HepG2 (cell line): ENCODE results near the gene GMEB2.
"Not testable (repeated sequence)": the region's sequence is repeated elsewhere in the genome, so short reads cannot be mapped to it uniquely, and the experiment has no call there.

Source experiments
- FOXA1 ChIP-seq, 2 experiments: fragments of 450-650 bp in 1 of 2; sonication (generic) in 1 of 2; formaldehyde crosslinking in 1 of 2; IDR thresholded peaks; 2 replicates each; pipeline versions ENCODE4 v1.4.0 to v1.6.1; 2016 to 2020; ENCODE audit warnings: missing genetic modification reagents in 1 of 2
- HCFC1 ChIP-seq: fragments of 150-350 bp; IDR thresholded peaks from 2 replicates; pipeline ENCODE4 v1.6.1; 2014; ENCODE audit warnings: low read depth, low read length
- NBN ChIP-seq: fragments of 450-650 bp; conservative IDR thresholded peaks from 2 replicates; pipeline ENCODE4 v1.6.1; 2017
- POLR2A ChIP-seq, 2 experiments: IDR thresholded peaks; 2 replicates each; pipeline ENCODE4 v1.6.1; 2011; ENCODE audit warnings: low read depth in 2 of 2, low read length in 2 of 2, mild to moderate bottlenecking in 1 of 2, moderate library complexity in 1 of 2; ENCODE audit not compliant: insufficient read depth in 1 of 2
- TBX3 ChIP-seq: fragments of 450-650 bp; IDR thresholded peaks from 2 replicates; pipeline ENCODE4 v1.6.1; 2017; ENCODE audit warnings: antibody characterized with exemption, mild to moderate bottlenecking, inconsistent platforms, borderline replicate concordance
- ZNF776 ChIP-seq: sonication (generic); formaldehyde crosslinking; IDR thresholded peaks from 2 replicates; pipeline ENCODE4 v1.4.0; 2020; ENCODE audit warnings: mild to moderate bottlenecking, missing genetic modification reagents
- ZSCAN25 ChIP-seq: sonication (generic); formaldehyde crosslinking; IDR thresholded peaks from 2 replicates; pipeline ENCODE4 v1.8.0; 2022; ENCODE audit warnings: mild to moderate bottlenecking, missing genetic modification reagents
- TF ChIP-seq, protein P1 (sequence below): sonication (generic); formaldehyde crosslinking; IDR thresholded peaks from 2 replicates; pipeline ENCODE4 v1.5.0; 2020; ENCODE audit warnings: mild to moderate bottlenecking, missing genetic modification reagents, moderate library complexity
- TF ChIP-seq, protein P2 (sequence below): sonication (generic); formaldehyde crosslinking; IDR thresholded peaks from 2 replicates; pipeline ENCODE4 v1.4.0; 2020; ENCODE audit warnings: missing genetic modification reagents
- TF ChIP-seq, protein P3 (sequence below): sonication (generic); formaldehyde crosslinking; IDR thresholded peaks from 2 replicates; pipeline ENCODE4 v1.5.0; 2020; ENCODE audit warnings: mild to moderate bottlenecking, missing genetic modification reagents, borderline replicate concordance
- TF ChIP-seq, protein P4 (sequence below), 2 experiments: sonication (generic) in 1 of 2; formaldehyde crosslinking in 1 of 2; IDR thresholded peaks; 2 replicates each; pipeline versions ENCODE4 v1.5.1 to v1.6.1; 2011 to 2020; ENCODE audit warnings: borderline replicate concordance in 1 of 2, low read depth in 1 of 2, low read length in 1 of 2, mild to moderate bottlenecking in 1 of 2, missing genetic modification reagents in 1 of 2, moderate library complexity in 1 of 2
- TF ChIP-seq, protein P5 (sequence below): sonication (generic); formaldehyde crosslinking; IDR thresholded peaks from 2 replicates; pipeline ENCODE4 v1.4.0; 2020; ENCODE audit warnings: missing genetic modification reagents

DNA sequence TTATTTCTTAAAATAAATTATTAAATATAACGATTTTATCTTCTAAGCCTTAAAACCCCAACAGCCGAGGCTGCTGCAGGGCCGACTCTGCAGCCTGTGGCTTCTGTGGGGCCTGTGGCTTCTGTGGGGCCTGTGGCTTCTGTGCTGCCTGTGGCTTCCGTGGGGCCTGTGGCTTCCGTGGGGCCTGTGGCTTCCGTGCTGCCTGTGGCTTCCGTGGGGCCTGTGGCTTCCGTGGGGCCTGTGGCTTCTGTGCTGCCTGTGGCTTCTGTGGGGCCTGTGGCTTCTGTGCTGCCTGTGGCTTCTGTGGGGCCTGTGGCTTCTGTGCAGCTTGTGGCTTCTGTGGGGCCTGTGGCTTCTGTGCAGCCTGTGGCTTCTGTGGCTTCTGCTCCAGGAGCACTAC lies 25.2 kb downstream of the GMEB2 start:
- TF ChIP-seq, protein P1, sequence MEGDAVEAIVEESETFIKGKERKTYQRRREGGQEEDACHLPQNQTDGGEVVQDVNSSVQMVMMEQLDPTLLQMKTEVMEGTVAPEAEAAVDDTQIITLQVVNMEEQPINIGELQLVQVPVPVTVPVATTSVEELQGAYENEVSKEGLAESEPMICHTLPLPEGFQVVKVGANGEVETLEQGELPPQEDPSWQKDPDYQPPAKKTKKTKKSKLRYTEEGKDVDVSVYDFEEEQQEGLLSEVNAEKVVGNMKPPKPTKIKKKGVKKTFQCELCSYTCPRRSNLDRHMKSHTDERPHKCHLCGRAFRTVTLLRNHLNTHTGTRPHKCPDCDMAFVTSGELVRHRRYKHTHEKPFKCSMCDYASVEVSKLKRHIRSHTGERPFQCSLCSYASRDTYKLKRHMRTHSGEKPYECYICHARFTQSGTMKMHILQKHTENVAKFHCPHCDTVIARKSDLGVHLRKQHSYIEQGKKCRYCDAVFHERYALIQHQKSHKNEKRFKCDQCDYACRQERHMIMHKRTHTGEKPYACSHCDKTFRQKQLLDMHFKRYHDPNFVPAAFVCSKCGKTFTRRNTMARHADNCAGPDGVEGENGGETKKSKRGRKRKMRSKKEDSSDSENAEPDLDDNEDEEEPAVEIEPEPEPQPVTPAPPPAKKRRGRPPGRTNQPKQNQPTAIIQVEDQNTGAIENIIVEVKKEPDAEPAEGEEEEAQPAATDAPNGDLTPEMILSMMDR (CRISPR knock-in tag) = not testable (repeated sequence)
- TF ChIP-seq, protein P2, sequence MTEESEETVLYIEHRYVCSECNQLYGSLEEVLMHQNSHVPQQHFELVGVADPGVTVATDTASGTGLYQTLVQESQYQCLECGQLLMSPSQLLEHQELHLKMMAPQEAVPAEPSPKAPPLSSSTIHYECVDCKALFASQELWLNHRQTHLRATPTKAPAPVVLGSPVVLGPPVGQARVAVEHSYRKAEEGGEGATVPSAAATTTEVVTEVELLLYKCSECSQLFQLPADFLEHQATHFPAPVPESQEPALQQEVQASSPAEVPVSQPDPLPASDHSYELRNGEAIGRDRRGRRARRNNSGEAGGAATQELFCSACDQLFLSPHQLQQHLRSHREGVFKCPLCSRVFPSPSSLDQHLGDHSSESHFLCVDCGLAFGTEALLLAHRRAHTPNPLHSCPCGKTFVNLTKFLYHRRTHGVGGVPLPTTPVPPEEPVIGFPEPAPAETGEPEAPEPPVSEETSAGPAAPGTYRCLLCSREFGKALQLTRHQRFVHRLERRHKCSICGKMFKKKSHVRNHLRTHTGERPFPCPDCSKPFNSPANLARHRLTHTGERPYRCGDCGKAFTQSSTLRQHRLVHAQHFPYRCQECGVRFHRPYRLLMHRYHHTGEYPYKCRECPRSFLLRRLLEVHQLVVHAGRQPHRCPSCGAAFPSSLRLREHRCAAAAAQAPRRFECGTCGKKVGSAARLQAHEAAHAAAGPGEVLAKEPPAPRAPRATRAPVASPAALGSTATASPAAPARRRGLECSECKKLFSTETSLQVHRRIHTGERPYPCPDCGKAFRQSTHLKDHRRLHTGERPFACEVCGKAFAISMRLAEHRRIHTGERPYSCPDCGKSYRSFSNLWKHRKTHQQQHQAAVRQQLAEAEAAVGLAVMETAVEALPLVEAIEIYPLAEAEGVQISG (CRISPR knock-in tag) = not testable (repeated sequence)
- TF ChIP-seq, protein P3, sequence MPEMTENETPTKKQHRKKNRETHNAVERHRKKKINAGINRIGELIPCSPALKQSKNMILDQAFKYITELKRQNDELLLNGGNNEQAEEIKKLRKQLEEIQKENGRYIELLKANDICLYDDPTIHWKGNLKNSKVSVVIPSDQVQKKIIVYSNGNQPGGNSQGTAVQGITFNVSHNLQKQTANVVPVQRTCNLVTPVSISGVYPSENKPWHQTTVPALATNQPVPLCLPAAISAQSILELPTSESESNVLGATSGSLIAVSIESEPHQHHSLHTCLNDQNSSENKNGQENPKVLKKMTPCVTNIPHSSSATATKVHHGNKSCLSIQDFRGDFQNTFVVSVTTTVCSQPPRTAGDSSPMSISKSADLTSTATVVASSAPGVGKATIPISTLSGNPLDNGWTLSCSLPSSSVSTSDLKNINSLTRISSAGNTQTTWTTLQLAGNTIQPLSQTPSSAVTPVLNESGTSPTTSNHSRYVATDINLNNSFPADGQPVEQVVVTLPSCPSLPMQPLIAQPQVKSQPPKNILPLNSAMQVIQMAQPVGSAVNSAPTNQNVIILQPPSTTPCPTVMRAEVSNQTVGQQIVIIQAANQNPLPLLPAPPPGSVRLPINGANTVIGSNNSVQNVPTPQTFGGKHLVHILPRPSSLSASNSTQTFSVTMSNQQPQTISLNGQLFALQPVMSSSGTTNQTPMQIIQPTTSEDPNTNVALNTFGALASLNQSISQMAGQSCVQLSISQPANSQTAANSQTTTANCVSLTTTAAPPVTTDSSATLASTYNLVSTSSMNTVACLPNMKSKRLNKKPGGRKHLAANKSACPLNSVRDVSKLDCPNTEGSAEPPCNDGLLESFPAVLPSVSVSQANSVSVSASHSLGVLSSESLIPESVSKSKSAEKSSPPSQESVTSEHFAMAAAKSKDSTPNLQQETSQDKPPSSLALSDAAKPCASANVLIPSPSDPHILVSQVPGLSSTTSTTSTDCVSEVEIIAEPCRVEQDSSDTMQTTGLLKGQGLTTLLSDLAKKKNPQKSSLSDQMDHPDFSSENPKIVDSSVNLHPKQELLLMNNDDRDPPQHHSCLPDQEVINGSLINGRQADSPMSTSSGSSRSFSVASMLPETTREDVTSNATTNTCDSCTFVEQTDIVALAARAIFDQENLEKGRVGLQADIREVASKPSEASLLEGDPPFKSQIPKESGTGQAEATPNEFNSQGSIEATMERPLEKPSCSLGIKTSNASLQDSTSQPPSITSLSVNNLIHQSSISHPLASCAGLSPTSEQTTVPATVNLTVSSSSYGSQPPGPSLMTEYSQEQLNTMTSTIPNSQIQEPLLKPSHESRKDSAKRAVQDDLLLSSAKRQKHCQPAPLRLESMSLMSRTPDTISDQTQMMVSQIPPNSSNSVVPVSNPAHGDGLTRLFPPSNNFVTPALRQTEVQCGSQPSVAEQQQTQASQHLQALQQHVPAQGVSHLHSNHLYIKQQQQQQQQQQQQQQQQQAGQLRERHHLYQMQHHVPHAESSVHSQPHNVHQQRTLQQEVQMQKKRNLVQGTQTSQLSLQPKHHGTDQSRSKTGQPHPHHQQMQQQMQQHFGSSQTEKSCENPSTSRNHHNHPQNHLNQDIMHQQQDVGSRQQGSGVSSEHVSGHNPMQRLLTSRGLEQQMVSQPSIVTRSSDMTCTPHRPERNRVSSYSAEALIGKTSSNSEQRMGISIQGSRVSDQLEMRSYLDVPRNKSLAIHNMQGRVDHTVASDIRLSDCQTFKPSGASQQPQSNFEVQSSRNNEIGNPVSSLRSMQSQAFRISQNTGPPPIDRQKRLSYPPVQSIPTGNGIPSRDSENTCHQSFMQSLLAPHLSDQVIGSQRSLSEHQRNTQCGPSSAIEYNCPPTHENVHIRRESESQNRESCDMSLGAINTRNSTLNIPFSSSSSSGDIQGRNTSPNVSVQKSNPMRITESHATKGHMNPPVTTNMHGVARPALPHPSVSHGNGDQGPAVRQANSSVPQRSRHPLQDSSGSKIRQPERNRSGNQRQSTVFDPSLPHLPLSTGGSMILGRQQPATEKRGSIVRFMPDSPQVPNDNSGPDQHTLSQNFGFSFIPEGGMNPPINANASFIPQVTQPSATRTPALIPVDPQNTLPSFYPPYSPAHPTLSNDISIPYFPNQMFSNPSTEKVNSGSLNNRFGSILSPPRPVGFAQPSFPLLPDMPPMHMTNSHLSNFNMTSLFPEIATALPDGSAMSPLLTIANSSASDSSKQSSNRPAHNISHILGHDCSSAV (CRISPR knock-in tag) = not testable (repeated sequence)
- TF ChIP-seq ZNF776 (CRISPR knock-in tag); TBX3; HCFC1; POLR2A (IDR thresholded peaks at IDR 0.05; ENCODE audit: insufficient read depth in 1 of 2, low read depth in 2 of 2, low read length in 2 of 2); FOXA1 (IDR thresholded peaks at IDR 0.05); FOXA1 (CRISPR knock-in tag; IDR thresholded peaks at IDR 0.05); ZSCAN25; NBN: not testable (repeated sequence)
- TF ChIP-seq, protein P4, sequence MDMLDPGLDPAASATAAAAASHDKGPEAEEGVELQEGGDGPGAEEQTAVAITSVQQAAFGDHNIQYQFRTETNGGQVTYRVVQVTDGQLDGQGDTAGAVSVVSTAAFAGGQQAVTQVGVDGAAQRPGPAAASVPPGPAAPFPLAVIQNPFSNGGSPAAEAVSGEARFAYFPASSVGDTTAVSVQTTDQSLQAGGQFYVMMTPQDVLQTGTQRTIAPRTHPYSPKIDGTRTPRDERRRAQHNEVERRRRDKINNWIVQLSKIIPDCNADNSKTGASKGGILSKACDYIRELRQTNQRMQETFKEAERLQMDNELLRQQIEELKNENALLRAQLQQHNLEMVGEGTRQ (IDR thresholded peaks at IDR 0.05; ENCODE audit: low read depth, low read length) = not testable (repeated sequence)
- TF ChIP-seq, protein P4 (CRISPR knock-in tag; IDR thresholded peaks at IDR 0.05; ENCODE audit: borderline replicate concordance) = not testable (repeated sequence)
- TF ChIP-seq, protein P5, sequence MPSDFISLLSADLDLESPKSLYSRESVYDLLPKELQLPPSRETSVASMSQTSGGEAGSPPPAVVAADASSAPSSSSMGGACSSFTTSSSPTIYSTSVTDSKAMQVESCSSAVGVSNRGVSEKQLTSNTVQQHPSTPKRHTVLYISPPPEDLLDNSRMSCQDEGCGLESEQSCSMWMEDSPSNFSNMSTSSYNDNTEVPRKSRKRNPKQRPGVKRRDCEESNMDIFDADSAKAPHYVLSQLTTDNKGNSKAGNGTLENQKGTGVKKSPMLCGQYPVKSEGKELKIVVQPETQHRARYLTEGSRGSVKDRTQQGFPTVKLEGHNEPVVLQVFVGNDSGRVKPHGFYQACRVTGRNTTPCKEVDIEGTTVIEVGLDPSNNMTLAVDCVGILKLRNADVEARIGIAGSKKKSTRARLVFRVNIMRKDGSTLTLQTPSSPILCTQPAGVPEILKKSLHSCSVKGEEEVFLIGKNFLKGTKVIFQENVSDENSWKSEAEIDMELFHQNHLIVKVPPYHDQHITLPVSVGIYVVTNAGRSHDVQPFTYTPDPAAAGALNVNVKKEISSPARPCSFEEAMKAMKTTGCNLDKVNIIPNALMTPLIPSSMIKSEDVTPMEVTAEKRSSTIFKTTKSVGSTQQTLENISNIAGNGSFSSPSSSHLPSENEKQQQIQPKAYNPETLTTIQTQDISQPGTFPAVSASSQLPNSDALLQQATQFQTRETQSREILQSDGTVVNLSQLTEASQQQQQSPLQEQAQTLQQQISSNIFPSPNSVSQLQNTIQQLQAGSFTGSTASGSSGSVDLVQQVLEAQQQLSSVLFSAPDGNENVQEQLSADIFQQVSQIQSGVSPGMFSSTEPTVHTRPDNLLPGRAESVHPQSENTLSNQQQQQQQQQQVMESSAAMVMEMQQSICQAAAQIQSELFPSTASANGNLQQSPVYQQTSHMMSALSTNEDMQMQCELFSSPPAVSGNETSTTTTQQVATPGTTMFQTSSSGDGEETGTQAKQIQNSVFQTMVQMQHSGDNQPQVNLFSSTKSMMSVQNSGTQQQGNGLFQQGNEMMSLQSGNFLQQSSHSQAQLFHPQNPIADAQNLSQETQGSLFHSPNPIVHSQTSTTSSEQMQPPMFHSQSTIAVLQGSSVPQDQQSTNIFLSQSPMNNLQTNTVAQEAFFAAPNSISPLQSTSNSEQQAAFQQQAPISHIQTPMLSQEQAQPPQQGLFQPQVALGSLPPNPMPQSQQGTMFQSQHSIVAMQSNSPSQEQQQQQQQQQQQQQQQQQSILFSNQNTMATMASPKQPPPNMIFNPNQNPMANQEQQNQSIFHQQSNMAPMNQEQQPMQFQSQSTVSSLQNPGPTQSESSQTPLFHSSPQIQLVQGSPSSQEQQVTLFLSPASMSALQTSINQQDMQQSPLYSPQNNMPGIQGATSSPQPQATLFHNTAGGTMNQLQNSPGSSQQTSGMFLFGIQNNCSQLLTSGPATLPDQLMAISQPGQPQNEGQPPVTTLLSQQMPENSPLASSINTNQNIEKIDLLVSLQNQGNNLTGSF (CRISPR knock-in tag) = not testable (repeated sequence)
